Measurements from ENCODE around the gene NR2F1-AS1. TPM values are rescaled to one million over a fixed set of nuclear protein-coding genes. Genes with fewer than 3 reads are reported as not detected.

Gene NR2F1-AS1
- total RNA-seq, 1 experiment from 2014 or later, result 1.5 TPM

DNA sequence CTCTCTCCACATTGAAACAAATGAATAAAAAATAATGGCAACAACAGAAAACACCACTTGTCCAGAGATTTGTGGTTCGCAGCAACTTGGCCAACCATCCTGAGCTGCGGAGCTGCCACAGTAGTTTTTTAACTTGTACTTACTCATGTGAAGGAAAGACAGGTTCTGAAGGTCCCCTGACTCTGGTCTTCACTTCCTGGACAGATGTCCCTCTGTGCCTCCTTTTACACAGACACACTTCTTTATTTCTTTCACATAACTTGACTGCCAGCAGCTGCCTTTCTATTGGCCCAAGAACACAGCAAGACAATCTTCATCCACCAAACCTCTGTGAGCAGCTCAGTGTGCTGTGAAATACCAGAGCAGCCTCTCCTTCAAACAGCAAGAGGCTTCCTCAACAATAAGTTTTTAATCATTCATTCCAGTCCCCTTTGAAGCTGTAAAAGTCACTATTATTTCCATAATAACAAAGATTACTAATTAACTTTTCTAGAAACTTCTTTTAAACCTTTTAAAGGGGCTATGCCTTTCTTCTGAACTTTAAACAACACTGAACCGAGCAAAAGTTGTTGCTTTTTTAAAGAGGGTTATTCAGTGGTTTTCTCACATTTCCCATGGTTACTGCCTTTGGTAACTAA is 198.7 kb downstream of the NR2F1-AS1 start:
- Mint-ChIP-seq H3K36me3 (no peaks in the 10 kb centered on the region), H3K27me3 (ENCODE audit: low read depth) (no peaks in the 10 kb centered on the region; the same call in 1 of the 2 replicates), H3K9me3 (no peaks in the 10 kb centered on the region), H3K27ac (no peak overlapping the region; the same call in 1 of the 2 replicates), H3K4me3 (no peak overlapping the region), H3K4me1 (peaks cover 23% of the 10 kb centered on the region)
- no peak for DNase-seq (ENCODE audit: low spot score)
- TF ChIP-seq, protein P1, sequence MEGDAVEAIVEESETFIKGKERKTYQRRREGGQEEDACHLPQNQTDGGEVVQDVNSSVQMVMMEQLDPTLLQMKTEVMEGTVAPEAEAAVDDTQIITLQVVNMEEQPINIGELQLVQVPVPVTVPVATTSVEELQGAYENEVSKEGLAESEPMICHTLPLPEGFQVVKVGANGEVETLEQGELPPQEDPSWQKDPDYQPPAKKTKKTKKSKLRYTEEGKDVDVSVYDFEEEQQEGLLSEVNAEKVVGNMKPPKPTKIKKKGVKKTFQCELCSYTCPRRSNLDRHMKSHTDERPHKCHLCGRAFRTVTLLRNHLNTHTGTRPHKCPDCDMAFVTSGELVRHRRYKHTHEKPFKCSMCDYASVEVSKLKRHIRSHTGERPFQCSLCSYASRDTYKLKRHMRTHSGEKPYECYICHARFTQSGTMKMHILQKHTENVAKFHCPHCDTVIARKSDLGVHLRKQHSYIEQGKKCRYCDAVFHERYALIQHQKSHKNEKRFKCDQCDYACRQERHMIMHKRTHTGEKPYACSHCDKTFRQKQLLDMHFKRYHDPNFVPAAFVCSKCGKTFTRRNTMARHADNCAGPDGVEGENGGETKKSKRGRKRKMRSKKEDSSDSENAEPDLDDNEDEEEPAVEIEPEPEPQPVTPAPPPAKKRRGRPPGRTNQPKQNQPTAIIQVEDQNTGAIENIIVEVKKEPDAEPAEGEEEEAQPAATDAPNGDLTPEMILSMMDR (IDR thresholded peaks at IDR 0.05), result no peak
- TF ChIP-seq, protein P2, sequence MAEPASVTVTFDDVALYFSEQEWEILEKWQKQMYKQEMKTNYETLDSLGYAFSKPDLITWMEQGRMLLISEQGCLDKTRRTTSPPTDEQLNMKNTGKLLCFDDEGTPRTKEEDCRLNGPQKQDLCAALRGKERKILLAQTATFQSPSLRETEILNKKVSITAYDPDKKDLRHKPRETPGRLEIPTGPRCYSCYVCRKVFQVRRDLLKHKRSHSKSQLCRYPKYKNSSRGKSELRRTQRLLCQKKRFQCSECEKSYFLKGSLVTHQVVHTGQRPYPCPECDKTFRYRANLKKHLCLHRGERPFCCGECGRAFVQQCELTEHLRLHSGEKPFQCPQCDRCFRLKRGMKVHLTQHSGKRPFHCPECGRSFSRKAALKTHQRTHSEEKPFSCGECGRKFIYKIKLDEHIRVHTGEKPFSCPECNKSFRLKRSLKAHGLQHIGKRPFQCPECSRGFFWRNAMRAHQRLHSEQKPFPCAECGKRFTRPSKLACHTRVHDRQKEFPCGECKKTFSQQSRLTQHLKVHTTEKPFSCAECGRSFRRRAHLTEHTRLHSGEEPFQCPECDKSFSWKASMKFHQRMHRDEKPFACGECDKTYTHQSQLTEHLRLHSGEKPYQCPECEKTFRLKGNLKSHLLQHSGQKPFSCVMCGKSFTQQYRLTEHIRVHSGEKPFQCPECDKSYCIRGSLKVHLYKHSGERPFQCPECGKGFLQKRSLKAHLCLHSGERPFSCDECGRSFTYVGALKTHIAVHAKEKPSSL (CRISPR knock-in tag; conservative IDR thresholded peaks at IDR 0.05), result no peak
- TF ChIP-seq, protein P3, sequence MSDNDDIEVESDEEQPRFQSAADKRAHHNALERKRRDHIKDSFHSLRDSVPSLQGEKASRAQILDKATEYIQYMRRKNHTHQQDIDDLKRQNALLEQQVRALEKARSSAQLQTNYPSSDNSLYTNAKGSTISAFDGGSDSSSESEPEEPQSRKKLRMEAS (CRISPR knock-in tag; IDR thresholded peaks at IDR 0.05), result no peak
- TF ChIP-seq SMAD3 (CRISPR knock-in tag; IDR thresholded peaks at IDR 0.05; ENCODE audit: borderline replicate concordance), result no peak
- TF ChIP-seq, protein P4, sequence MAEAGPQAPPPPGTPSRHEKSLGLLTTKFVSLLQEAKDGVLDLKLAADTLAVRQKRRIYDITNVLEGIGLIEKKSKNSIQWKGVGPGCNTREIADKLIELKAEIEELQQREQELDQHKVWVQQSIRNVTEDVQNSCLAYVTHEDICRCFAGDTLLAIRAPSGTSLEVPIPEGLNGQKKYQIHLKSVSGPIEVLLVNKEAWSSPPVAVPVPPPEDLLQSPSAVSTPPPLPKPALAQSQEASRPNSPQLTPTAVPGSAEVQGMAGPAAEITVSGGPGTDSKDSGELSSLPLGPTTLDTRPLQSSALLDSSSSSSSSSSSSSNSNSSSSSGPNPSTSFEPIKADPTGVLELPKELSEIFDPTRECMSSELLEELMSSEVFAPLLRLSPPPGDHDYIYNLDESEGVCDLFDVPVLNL (CRISPR knock-in tag; IDR thresholded peaks at IDR 0.05; ENCODE audit: borderline replicate concordance, low read depth), result no peak
- TF ChIP-seq SOX15 (CRISPR knock-in tag; IDR thresholded peaks at IDR 0.05), result no peak
- TF ChIP-seq CREM (CRISPR knock-in tag; IDR thresholded peaks at IDR 0.05), result no peak
- ChIA-PET POLR2A (no interaction called here), CTCF (no interaction called here)
- no peak for ATAC-seq

DNA sequence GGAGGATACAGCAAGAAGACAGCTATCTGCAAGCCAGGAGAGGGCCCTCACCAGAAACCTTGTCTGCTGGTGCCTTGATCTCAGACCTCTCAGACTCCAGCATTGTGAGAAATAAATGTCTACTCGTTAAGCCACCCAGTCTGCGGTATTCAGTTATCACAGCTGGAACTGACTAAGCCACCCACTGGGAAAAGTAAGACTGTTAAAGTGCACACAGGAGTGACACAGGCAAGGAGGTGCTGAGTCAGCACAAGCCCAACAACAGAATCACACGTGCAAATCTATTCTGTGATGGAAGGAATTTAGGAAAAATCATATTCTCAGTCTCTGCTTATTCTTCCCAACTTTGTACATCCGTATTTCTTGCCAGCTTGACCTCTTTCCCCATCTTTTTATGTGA is 200.0 kb downstream of the NR2F1-AS1 start:
- Mint-ChIP-seq H3K36me3 (no peaks in the 10 kb centered on the region), H3K27ac (no peak overlapping the region), H3K27me3 (ENCODE audit: low read depth) (no peaks in the 10 kb centered on the region; the same call in 1 of the 2 replicates), H3K9me3 (peaks cover 9% of the 10 kb centered on the region), H3K4me3 (no peak overlapping the region), H3K4me1 (peaks cover 23% of the 10 kb centered on the region)
- ATAC-seq (peak; percentile 34; the same call in 1 of the 2 replicates), DNase-seq (ENCODE audit: low spot score) (no peak)
- ChIA-PET CTCF (interaction anchor here (1.2 kb wide), 1 partner anchor 41 kb away, joined by 4 read pairs; no protein-coding TSS in a partner anchor), POLR2A (no interaction called here)
- TF ChIP-seq, protein P5, sequence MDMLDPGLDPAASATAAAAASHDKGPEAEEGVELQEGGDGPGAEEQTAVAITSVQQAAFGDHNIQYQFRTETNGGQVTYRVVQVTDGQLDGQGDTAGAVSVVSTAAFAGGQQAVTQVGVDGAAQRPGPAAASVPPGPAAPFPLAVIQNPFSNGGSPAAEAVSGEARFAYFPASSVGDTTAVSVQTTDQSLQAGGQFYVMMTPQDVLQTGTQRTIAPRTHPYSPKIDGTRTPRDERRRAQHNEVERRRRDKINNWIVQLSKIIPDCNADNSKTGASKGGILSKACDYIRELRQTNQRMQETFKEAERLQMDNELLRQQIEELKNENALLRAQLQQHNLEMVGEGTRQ (CRISPR knock-in tag; IDR thresholded peaks at IDR 0.05), result no peak
- TF ChIP-seq ZNF671 (CRISPR knock-in tag; IDR thresholded peaks at IDR 0.05) (no peak), FOXK1 (CRISPR knock-in tag; IDR thresholded peaks at IDR 0.05) (no peak), ZBTB21 (CRISPR knock-in tag; IDR thresholded peaks at IDR 0.05; ENCODE audit: borderline replicate concordance) (no peak), ATF1 (CRISPR knock-in tag; IDR thresholded peaks at IDR 0.05) (no peak), FOXP1 (CRISPR knock-in tag; IDR thresholded peaks at IDR 0.05; ENCODE audit: borderline replicate concordance) (no peak), ETV6 (CRISPR knock-in tag; IDR thresholded peaks at IDR 0.05) (no peak), MYBL2 (CRISPR knock-in tag; IDR thresholded peaks at IDR 0.05) (no peak), JAZF1 (CRISPR knock-in tag; IDR thresholded peaks at IDR 0.05) (no peak), GRHL2 (CRISPR knock-in tag; IDR thresholded peaks at IDR 0.05; ENCODE audit: insufficient replicate concordance, severe bottlenecking) (no peak)
- TF ChIP-seq, protein P6, sequence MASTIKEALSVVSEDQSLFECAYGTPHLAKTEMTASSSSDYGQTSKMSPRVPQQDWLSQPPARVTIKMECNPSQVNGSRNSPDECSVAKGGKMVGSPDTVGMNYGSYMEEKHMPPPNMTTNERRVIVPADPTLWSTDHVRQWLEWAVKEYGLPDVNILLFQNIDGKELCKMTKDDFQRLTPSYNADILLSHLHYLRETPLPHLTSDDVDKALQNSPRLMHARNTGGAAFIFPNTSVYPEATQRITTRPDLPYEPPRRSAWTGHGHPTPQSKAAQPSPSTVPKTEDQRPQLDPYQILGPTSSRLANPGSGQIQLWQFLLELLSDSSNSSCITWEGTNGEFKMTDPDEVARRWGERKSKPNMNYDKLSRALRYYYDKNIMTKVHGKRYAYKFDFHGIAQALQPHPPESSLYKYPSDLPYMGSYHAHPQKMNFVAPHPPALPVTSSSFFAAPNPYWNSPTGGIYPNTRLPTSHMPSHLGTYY (CRISPR knock-in tag; IDR thresholded peaks at IDR 0.05), result no peak
- TF ChIP-seq, protein P7, sequence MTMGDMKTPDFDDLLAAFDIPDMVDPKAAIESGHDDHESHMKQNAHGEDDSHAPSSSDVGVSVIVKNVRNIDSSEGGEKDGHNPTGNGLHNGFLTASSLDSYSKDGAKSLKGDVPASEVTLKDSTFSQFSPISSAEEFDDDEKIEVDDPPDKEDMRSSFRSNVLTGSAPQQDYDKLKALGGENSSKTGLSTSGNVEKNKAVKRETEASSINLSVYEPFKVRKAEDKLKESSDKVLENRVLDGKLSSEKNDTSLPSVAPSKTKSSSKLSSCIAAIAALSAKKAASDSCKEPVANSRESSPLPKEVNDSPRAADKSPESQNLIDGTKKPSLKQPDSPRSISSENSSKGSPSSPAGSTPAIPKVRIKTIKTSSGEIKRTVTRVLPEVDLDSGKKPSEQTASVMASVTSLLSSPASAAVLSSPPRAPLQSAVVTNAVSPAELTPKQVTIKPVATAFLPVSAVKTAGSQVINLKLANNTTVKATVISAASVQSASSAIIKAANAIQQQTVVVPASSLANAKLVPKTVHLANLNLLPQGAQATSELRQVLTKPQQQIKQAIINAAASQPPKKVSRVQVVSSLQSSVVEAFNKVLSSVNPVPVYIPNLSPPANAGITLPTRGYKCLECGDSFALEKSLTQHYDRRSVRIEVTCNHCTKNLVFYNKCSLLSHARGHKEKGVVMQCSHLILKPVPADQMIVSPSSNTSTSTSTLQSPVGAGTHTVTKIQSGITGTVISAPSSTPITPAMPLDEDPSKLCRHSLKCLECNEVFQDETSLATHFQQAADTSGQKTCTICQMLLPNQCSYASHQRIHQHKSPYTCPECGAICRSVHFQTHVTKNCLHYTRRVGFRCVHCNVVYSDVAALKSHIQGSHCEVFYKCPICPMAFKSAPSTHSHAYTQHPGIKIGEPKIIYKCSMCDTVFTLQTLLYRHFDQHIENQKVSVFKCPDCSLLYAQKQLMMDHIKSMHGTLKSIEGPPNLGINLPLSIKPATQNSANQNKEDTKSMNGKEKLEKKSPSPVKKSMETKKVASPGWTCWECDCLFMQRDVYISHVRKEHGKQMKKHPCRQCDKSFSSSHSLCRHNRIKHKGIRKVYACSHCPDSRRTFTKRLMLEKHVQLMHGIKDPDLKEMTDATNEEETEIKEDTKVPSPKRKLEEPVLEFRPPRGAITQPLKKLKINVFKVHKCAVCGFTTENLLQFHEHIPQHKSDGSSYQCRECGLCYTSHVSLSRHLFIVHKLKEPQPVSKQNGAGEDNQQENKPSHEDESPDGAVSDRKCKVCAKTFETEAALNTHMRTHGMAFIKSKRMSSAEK (CRISPR knock-in tag; IDR thresholded peaks at IDR 0.05; ENCODE audit: borderline replicate concordance), result no peak
